Stomach (tissue), 9 donors: Measurements from ENCODE around the gene CTSF. TPM values are rescaled to one million over a fixed set of nuclear protein-coding genes. Genes with fewer than 3 reads are reported as not detected.

Source experiments
- DNase-seq, 2 donors: peaks; one replicate each; pipeline versions ENCODE4 v3.0.0 to v3.0.0-alpha.2; 2013 to 2019
- H3K27ac ChIP-seq, 5 donors: fragments of 200-600 bp in 4 of 5; sonication (generic) in 4 of 5; one replicate each; pipeline ENCODE4 v1.5.1; 2013 to 2019; ENCODE audit warnings: mild to moderate bottlenecking in 1 of 5, moderate library complexity in 1 of 5
- H3K27me3 ChIP-seq, 3 donors: fragments of 200-600 bp; sonication (generic); one replicate each; pipeline ENCODE4 v1.5.1; 2017 to 2019; ENCODE audit warnings: mixed run types in 1 of 3
- H3K36me3 ChIP-seq, 4 donors: fragments of 200-600 bp; sonication (generic); 1 replicate in 3 of 4; 2 replicates in 1 of 4; pipeline ENCODE4 v1.5.1; 2016 to 2019
- H3K4me1 ChIP-seq, 4 donors: fragments of 200-600 bp; sonication (generic); one replicate each; pipeline ENCODE4 v1.5.1; 2016 to 2019
- H3K4me3 ChIP-seq, 4 donors: fragments of 200-600 bp; sonication (generic) in 3 of 4; one replicate each; pipeline ENCODE4 v1.5.1; 2016 to 2019; ENCODE audit warnings: mild to moderate bottlenecking in 1 of 4
- H3K9me3 ChIP-seq, 4 donors: fragments of 200-600 bp; sonication (generic); one replicate each; pipeline ENCODE4 v1.5.1; 2016 to 2019
- CTCF ChIP-seq, 7 experiments: fragments of 450-650 bp in 4 of 7; fragments of 200-600 bp in 3 of 7; sonication (generic) in 3 of 7; IDR thresholded peaks; one replicate each; pipeline ENCODE4 v1.5.1; 2016 to 2019; ENCODE audit warnings: antibody characterized with exemption in 7 of 7, control low read depth in 2 of 7, mild to moderate bottlenecking in 1 of 7
- EP300 ChIP-seq: sonication (generic); formaldehyde crosslinking; IDR thresholded peaks from one replicate; pipeline ENCODE4 v1.6.1; 2017; ENCODE audit warnings: antibody characterized with exemption
- POLR2AphosphoS5 ChIP-seq, 3 donors: sonication (generic); formaldehyde crosslinking; IDR thresholded peaks; one replicate each; pipeline ENCODE4 v1.6.1; 2016; ENCODE audit warnings: antibody characterized with exemption in 3 of 3
- WGBS, 5 donors: extraction: QIAGEN DNeasy Blood & Tissue Kit in 3 of 5; methylation state at CpG; one replicate each; pipeline versions ENCODE4 v1.1.5 to v1.1.7; 2013 to 2018; 5-methylcytosine and 5-hydroxymethylcytosine counted together
- intact Hi-C: fragments of 100-400 bp; cut with DNase I; formaldehyde crosslinking; loops from one replicate; pipeline ENCODE4 v1.15.1; 2023; ENCODE audit warnings: low total_unique reads
- polyA plus RNA-seq, 3 donors: library from polyadenylated mRNA; stranded (reverse); fragments of 200-250 nt; gene quantifications; one replicate each; pipeline ENCODE4 v1.2.3, GENCODE V29; 2013
- small RNA-seq, 4 donors: library from RNA; depleted of rRNA; stranded (forward); fragments of <200 nt; gene quantifications; one replicate each; pipeline ENCODE3, GENCODE V24; 2016
- total RNA-seq, 5 donors: library from RNA; depleted of rRNA; stranded (reverse); fragments of >200 nt; gene quantifications; one replicate each; pipeline versions ENCODE4 v1.1.0 to v1.2.3, GENCODE V29; 2014 to 2016
- donor health status: healthy with polysubstance abuse.
- donor health status: Bipolar disorder and iron deficiency.
- donor health status: healthy.

Gene CTSF
- total and polyA plus RNA-seq, 8 donors: 7.6 to 105 (median 34.4) TPM

- intact Hi-C loops: no loop called here
- no peaks in the 10 kb centered on the region for H3K27me3 ChIP-seq
- DNase-seq: no peak
- H3K36me3 ChIP-seq: peaks cover 28 to 90% (median 84%) of the 10 kb centered on the region in 4 donors
- no peak overlapping the region for H3K4me3 ChIP-seq
- TF ChIP-seq CTCF (IDR thresholded peaks at IDR 0.05): no peak
- TF ChIP-seq POLR2AphosphoS5 (IDR thresholded peaks at IDR 0.05): no peak
- TF ChIP-seq EP300: no peak
- H3K9me3 ChIP-seq: no peaks in the 10 kb centered on the region
- H3K4me1 ChIP-seq: no peaks in the 10 kb centered on the region
- H3K27ac ChIP-seq: no peak overlapping the region
- WGBS, 5 donors: 92 to 97% (median 94%) methylated on average over 11 of the region's 11 CpGs
Observed at GRCh38 chr11:66523611-66524010, 44.8 kb downstream of the CTSF start.

Small RNA genes within 50 kb of the gene (small RNA-seq; reads per million reads assigned to genes)
- gene RNU4-39P: 0 reads per million in 4 donors

Other genes with a start within 250 kb of the CTSF start
- 10 to 100 TPM in 2 of 5 donors, 1 to 10 TPM in 2, under 1 TPM in 1; 0.58 to 26.4 (median 7.1) TPM for gene RIN1, start 232.2 kb downstream of the CTSF start, total RNA-seq
- 10 to 100 TPM in 2 of 3 donors, 1 to 10 TPM in 1; 7.8 to 17.3 (median 10.7) TPM for gene RIN1, start 232.2 kb downstream of the CTSF start, polyA plus RNA-seq
- gene BRMS1, start 223.5 kb downstream of the CTSF start, total RNA-seq: 100 to 1,000 TPM in 1 of 5 donors, 10 to 100 TPM in 4; 14.6 to 105 (median 37.4) TPM
- 10 to 100 TPM; 60.1 to 68.7 (median 64.2) TPM for gene BRMS1, start 223.5 kb downstream of the CTSF start, polyA plus RNA-seq
- 10 to 100 TPM in 4 of 5 donors, 1 to 10 TPM in 1; 3.5 to 22.3 (median 18.4) TPM for gene B4GAT1, start 221.0 kb downstream of the CTSF start, total RNA-seq
- gene B4GAT1, start 221.0 kb downstream of the CTSF start, polyA plus RNA-seq: 10 to 100 TPM; 10.8 to 17.3 (median 11.3) TPM
- gene SLC29A2, start 196.8 kb downstream of the CTSF start, total RNA-seq: 10 to 100 TPM in 1 of 5 donors, 1 to 10 TPM in 4; 3.9 to 14.3 (median 7.0) TPM
- gene SLC29A2, start 196.8 kb downstream of the CTSF start, polyA plus RNA-seq: 10 to 100 TPM in 1 of 3 donors, 1 to 10 TPM in 2; 2.0 to 10.1 (median 5.8) TPM
- gene NPAS4, start 147.6 kb downstream of the CTSF start, total RNA-seq: 1 to 10 TPM in 1 of 5 donors, under 1 TPM in 1, not detected in 3; 0.89 to 1.7 TPM
- under 1 TPM in 2 of 3 donors, not detected in 1; 0.25 to 0.50 TPM for gene NPAS4, start 147.6 kb downstream of the CTSF start, polyA plus RNA-seq
- gene MRPL11, start 129.8 kb downstream of the CTSF start, total RNA-seq: 10 to 100 TPM; 18.8 to 50.9 (median 29.7) TPM
- 10 to 100 TPM; 51.8 to 66.8 (median 53.4) TPM for gene MRPL11, start 129.8 kb downstream of the CTSF start, polyA plus RNA-seq
- 10 to 100 TPM in 1 of 5 donors, 1 to 10 TPM in 3, under 1 TPM in 1; 0.58 to 11.2 (median 6.4) TPM for gene PELI3, start 101.7 kb downstream of the CTSF start, total RNA-seq
- 1 to 10 TPM; 7.3 to 9.8 (median 9.3) TPM for gene PELI3, start 101.7 kb downstream of the CTSF start, polyA plus RNA-seq
- gene DPP3, start 88.2 kb downstream of the CTSF start, total RNA-seq: 100 to 1,000 TPM in 2 of 5 donors, 10 to 100 TPM in 3; 14.0 to 320 (median 42.3) TPM
- 10 to 100 TPM; 20.0 to 26.9 (median 26.4) TPM for gene DPP3, start 88.2 kb downstream of the CTSF start, polyA plus RNA-seq
- 100 to 1,000 TPM in 1 of 5 donors, 10 to 100 TPM in 4; 13.6 to 138 (median 44.3) TPM for gene BBS1, start 58.0 kb downstream of the CTSF start, total RNA-seq
- 10 to 100 TPM; 12.3 to 12.4 (median 12.4) TPM for gene BBS1, start 58.0 kb downstream of the CTSF start, polyA plus RNA-seq
- gene ZDHHC24, start 22.6 kb downstream of the CTSF start, total RNA-seq: 10 to 100 TPM in 2 of 5 donors, 1 to 10 TPM in 3; 6.8 to 73.9 (median 8.9) TPM
- 1 to 10 TPM; 2.6 to 6.5 (median 4.3) TPM for gene ZDHHC24, start 22.6 kb downstream of the CTSF start, polyA plus RNA-seq
- gene ACTN3, start 21.7 kb downstream of the CTSF start, total RNA-seq: not detected
- gene ACTN3, start 21.7 kb downstream of the CTSF start, polyA plus RNA-seq: under 1 TPM in 2 of 3 donors, not detected in 1; 0.03 to 0.92 TPM
- gene CCDC87, start 24.5 kb upstream of the CTSF start, total RNA-seq: 10 to 100 TPM in 1 of 5 donors, under 1 TPM in 1, not detected in 3; 0.45 to 15.9 TPM
- under 1 TPM in 2 of 3 donors, not detected in 1; 0.05 to 0.12 TPM for gene CCDC87, start 24.5 kb upstream of the CTSF start, polyA plus RNA-seq
- 100 to 1,000 TPM in 1 of 5 donors, 10 to 100 TPM in 4; 19.3 to 131 (median 40.3) TPM for gene CCS, start 24.6 kb upstream of the CTSF start, total RNA-seq
- gene CCS, start 24.6 kb upstream of the CTSF start, polyA plus RNA-seq: 10 to 100 TPM; 48.0 to 83.2 (median 70.1) TPM
- gene RBM14, start 48.0 kb upstream of the CTSF start, total RNA-seq: 100 to 1,000 TPM in 1 of 5 donors, 10 to 100 TPM in 3, 1 to 10 TPM in 1; 9.9 to 233 (median 54.9) TPM
- gene RBM14, start 48.0 kb upstream of the CTSF start, polyA plus RNA-seq: 10 to 100 TPM; 19.7 to 28.4 (median 20.2) TPM
- gene RBM4, start 70.1 kb upstream of the CTSF start, total RNA-seq: 100 to 1,000 TPM in 2 of 5 donors, 10 to 100 TPM in 3; 44.3 to 136 (median 98.4) TPM
- 100 to 1,000 TPM in 1 of 3 donors, 10 to 100 TPM in 2; 89.1 to 107 (median 90.4) TPM for gene RBM4, start 70.1 kb upstream of the CTSF start, polyA plus RNA-seq
- gene RBM4B, start 109.3 kb upstream of the CTSF start, total RNA-seq: 10 to 100 TPM in 4 of 5 donors, not detected in 1; 15.6 to 61.4 (median 22.0) TPM
- gene RBM4B, start 109.3 kb upstream of the CTSF start, polyA plus RNA-seq: 10 to 100 TPM; 11.3 to 16.1 (median 11.6) TPM
- gene SPTBN2, start 160.6 kb upstream of the CTSF start, total RNA-seq: 100 to 1,000 TPM in 1 of 5 donors, 10 to 100 TPM in 2, 1 to 10 TPM in 2; 7.5 to 134 (median 17.5) TPM
- gene SPTBN2, start 160.6 kb upstream of the CTSF start, polyA plus RNA-seq: 10 to 100 TPM in 1 of 3 donors, 1 to 10 TPM in 2; 2.4 to 12.9 (median 6.2) TPM